HG03469 (cell line): ENCODE measurements around the gene GAGE10.
"Not testable (repeated sequence)": the region's sequence is repeated elsewhere in the genome, so short reads cannot be mapped to it uniquely, and the experiment has no call there.

ENCODE experiments used
- ATAC-seq: cut with Tn5 transposase; IDR thresholded peaks from one replicate; pipeline ENCODE4 v1.9.1; 2021; ENCODE audit warnings: mild to moderate bottlenecking, moderate library complexity, moderate number of reproducible peaks; ENCODE audit not compliant: unreplicated experiment

Gene GAGE10

GRCh38 chrX:49322266-49322665 lies 18.8 kb downstream of the GAGE10 start:
- not testable (repeated sequence) for ATAC-seq

DNA sequence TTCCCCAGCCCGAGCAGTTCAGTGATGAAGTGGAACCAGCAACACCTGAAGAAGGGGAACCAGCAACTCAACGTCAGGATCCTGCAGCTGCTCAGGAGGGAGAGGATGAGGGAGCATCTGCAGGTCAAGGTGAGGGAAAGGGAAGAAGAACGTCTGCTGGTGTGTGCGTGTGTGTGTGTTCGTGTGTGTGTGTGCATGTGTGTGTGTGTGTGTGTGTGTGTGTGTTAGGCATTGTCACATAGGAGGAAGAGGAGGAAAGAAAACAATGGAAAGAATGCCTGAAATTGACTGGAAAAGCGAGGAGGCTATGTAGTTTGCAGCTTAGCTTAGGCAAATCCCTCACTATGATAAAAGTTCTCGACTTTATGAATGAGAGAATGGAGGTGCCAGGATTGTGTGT lies 20.3 kb downstream of the GAGE10 start:
- not testable (repeated sequence) for ATAC-seq

DNA sequence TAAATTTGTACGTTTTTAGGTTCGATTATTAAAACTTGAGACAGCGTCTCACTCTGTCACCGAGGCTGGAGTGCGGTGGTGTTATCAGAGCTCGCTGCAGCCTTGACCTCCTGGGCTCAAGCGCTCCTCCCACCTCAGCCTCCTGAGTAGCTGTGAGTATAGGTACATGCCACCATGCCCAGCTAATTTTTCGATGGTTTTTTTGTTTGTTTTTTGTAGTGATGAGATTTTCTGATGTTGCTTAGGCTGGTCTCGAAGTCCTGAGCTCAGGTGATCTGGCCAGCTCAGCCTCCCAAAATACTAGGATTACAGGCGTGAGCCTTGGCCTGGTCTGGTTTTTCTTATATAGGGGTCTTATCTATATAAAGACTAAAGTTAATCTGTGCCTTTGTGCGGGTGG lies 27.0 kb downstream of the GAGE10 start:
- ATAC-seq, result not testable (repeated sequence)

DNA sequence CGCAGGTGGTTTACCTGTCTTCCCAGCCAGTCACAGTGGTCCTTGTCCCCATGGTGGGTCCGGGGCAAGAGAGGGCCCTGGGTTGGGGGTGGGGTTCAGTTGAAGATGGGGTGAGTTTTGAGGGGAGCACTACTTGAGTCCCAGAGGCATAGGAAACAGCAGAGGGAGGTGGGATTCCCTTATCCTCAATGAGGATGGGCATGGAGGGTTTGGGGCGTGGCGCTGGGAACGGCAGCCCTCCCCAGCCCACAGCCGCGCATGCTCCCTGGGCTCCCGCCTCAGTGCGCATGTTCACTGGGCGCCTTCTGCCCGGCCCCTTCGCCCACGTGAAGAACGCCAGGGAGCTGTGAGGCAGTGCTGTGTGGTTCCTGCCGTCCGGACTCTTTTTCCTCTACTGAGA lies 27.8 kb downstream of the GAGE10 start, which contains the start of gene GAGE13:
Gene GAGE13 (plus strand): TSS at position 301 of the 400 bp plus-strand sequence. CDS start 1,156 bp downstream, outside the sequence.
- ATAC-seq, result not testable (repeated sequence)

DNA sequence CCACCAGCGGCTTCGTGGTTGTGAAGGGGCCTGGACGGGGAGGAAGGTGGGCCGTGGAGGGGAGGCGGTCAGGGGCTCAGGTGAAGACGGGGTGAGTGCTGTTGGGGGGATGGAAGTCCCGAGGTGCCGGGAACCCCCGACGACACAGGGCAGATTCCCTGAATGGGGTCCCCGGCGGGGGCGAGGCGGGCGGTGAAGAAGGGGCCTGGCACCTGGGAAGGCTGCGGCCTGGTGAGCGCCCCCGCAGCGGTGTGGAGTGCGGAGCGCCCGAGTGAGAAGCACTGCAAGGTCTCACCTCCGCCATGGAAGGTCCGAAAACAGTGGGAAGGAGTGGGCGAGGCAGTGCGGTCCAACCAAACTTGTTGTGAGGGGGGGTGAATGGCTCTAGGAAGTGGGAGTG lies 28.4 kb downstream of the GAGE10 start:
- ATAC-seq, result not testable (repeated sequence)

DNA sequence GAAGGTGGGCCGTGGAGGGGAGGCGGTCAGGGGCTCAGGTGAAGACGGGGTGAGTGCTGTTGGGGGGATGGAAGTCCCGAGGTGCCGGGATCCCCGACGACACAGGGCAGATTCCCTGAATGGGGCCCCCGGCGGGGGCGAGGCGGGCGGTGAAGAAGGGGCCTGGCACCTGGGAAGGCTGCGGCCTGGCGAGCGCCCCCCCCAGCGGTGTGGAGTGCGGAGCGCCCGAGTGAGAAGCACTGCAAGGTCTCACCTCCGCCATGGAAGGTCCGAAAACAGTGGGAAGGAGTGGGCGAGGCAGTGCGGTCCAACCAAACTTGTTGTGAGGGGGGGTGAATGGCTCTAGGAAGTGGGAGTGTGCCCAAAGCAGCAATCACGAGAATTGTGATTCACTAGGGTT lies 38.0 kb downstream of the GAGE10 start:
- ATAC-seq, result not testable (repeated sequence)

DNA sequence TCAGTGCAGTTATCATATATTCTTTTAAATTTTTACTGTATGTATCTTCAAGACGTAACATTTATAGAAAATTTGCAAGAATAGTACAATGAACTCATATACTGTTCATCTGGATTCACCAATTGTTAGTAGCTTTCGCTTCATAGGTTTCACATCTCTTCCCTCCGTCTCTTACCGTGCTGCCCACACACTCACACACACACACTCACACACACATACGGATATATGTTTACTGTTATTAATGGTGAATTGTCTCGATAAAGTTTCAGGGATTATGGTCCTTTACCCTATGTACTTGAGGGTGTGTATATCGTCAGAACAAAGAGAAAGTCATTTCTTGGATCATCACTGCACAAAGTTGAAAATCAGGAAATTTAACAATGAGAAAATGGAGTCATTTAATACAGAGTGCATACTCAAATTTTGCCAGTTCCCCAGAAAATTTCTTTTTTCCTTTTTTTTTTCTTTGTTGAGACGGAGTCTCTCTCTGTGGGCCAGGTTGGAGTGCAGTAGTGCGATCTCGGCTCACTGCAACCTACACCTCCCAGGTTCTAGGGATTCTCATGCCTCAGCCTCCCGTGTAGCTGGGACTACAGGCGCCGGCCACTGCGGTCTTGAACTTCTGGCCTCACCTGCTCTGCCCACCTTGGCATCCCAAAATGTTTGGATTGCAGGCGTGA lies 41.2 kb downstream of the GAGE10 start:
- not testable (repeated sequence) for ATAC-seq

- not testable (repeated sequence) for ATAC-seq
Observed at GRCh38 chrX:49345402-49345801, 42.0 kb downstream of the GAGE10 start.

GRCh38 chrX:49346150-49346549 lies 42.7 kb downstream of the GAGE10 start:
- not testable (repeated sequence) for ATAC-seq
